Ovary (tissue), 9 donors: Measurements from ENCODE around the gene TIMM10. TPM values are rescaled to one million over a fixed set of nuclear protein-coding genes. Genes with fewer than 3 reads are reported as not detected.

Experiments used
- DNase-seq, 5 donors: peaks; one replicate each; pipeline ENCODE4 v3.0.0-alpha.2; 2019 to 2020
- H3K27ac ChIP-seq, 2 donors: fragments of 200-600 bp; one replicate each; pipeline versions ENCODE4 v1.5.1 to v1.8.0; 2019 to 2022
- H3K27me3 ChIP-seq: fragments of 200-600 bp; one replicate; pipeline ENCODE4 v1.8.0; 2022
- H3K36me3 ChIP-seq: fragments of 200-600 bp; sonication (generic); one replicate; pipeline ENCODE4 v1.5.1; 2019
- H3K4me1 ChIP-seq: one replicate; pipeline ENCODE4 v1.8.1; 2013; ENCODE audit warnings: mild to moderate bottlenecking, moderate library complexity; ENCODE audit not compliant: insufficient read depth
- H3K4me3 ChIP-seq: fragments of 200-600 bp; sonication (generic); one replicate; pipeline ENCODE4 v1.5.1; 2017
- H3K9me3 ChIP-seq, 2 donors: fragments of 200-600 bp in 1 of 2; sonication (generic) in 1 of 2; one replicate each; pipeline versions ENCODE4 v1.5.1 to v1.8.1; 2013 to 2019; ENCODE audit warnings: mild to moderate bottlenecking in 1 of 2, moderate library complexity in 1 of 2
- EP300 ChIP-seq: sonication (generic); formaldehyde crosslinking; IDR thresholded peaks from one replicate; pipeline ENCODE4 v1.6.1; 2017; ENCODE audit warnings: antibody characterized with exemption
- POLR2A ChIP-seq: fragments of 450-650 bp; IDR thresholded peaks from one replicate; pipeline ENCODE4 v1.6.1; 2017; ENCODE audit warnings: antibody characterized with exemption, mild to moderate bottlenecking, moderate library complexity
- WGBS, 3 donors: extraction: QIAGEN DNeasy Blood & Tissue Kit in 1 of 3; methylation state at CpG; one replicate each; pipeline versions ENCODE4 v1.1.5 to v1.1.7; 2013 to 2017; 5-methylcytosine and 5-hydroxymethylcytosine counted together
- intact Hi-C, 4 donors: fragments of 100-400 bp; cut with DNase I; formaldehyde crosslinking; loops; one replicate each; pipeline versions ENCODE4 v1.11.0 to v1.15.1; 2022 to 2023
- polyA plus RNA-seq, 2 donors: library from polyadenylated mRNA; stranded (reverse); fragments of 200-250 nt in 1 of 2; fragments of 350-450 nt in 1 of 2; fragmentation: Illumina TruSeq in 1 of 2; extraction: RNeasy Lipid Tissue Mini Kit (QIAGEN cat#74804) in 1 of 2; gene quantifications; one replicate each; pipeline ENCODE4 v1.2.3, GENCODE V29; 2013 to 2014
- total RNA-seq, 7 donors: library from RNA; depleted of rRNA in 2 of 7; stranded (reverse); fragments of >200 nt in 2 of 7; fragmentation: NEBNext Ultra II Directional in 3 of 7; extraction: Animal tissue kit (Norgen Biotek cat#: 25700) in 3 of 7; gene quantifications; one replicate each; pipeline versions ENCODE4 v1.1.0 to v1.2.4, GENCODE V29; 2016 to 2023
- TF ChIP-seq, protein P1 (sequence below), 3 donors: fragments of 450-650 bp in 2 of 3; fragments of 200-600 bp in 1 of 3; IDR thresholded peaks; one replicate each; pipeline versions ENCODE4 v1.5.1 to v1.8.0; 2016 to 2022; ENCODE audit warnings: antibody characterized with exemption in 3 of 3, mild to moderate bottlenecking in 1 of 3
- donor health status: DM: no; HTN: no; CAD: no; lungs with moderate emphysema.
- donor health status: DM: no; HTN: no; CAD: no.
- donor health status: Bipolar disorder and iron deficiency.
- donor health status: DM: yes; HTN: yes; CAD: no.
- donor health status: DM: no; HTN: no; CAD: no.
- donor health status: DM: yes; HTN: yes; CAD: no.

The TIMM10 gene
- total and polyA plus RNA-seq, 9 donors: 23.4 to 42.0 (median 36.6) TPM

DNA sequence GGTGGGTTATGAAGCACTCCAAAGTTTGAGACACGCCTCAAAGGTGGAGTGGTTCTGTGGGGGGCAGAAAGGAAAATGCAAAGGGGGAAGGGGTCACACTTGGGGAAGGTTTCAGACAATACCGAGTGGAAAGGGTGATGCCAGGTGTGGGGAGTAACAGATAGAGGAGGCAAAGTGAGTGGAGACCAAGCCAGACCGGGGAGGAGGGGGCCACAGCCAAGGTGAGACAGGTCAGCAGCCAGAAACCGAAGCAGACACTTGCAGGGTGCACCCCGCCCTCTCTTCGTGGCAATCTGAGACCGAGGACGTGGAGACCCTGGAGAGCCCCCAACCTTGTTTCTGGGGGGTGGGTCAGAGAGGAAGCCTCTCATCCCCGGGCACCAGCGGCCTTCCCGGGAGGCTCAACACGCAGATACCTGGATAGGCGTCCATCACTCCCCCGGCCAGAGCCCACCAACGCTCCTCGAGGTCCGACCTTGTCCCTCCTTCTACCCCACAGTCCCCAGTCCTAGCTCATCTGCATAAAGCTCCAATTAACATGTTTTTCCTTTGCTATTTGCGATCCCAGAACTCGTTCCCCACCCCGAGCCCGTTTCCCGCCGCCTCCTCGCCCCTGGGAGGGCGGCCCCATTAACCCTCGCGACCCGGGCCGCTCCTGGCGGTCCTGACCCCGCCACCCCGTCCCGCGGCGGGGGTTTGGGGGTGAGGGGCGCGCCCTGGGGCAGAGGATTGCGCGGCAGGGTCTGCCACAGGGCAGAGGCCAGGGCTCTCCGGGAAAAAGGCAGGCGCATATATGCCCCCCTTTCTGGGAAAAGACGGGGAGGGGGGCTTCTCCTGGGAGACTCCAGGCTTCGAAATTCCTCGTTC, 48.4 kb downstream of the TIMM10 start:
- Histone ChIP-seq H3K36me3 (no peaks in the 10 kb centered on the region), H3K9me3 (no peaks in the 10 kb centered on the region), H3K27me3 (no peaks in the 10 kb centered on the region), H3K27ac (no peak overlapping the region), H3K4me1 (peaks cover 5% of the 10 kb centered on the region), H3K4me3 (no peak overlapping the region)
- WGBS, 3 donors: 16 to 22% (median 21%) methylated on average over 41 to 44 of the region's 44 CpGs
- DNase-seq: no peak
- TF ChIP-seq EP300 (no peak), POLR2A (no peak)
- TF ChIP-seq, protein P1, sequence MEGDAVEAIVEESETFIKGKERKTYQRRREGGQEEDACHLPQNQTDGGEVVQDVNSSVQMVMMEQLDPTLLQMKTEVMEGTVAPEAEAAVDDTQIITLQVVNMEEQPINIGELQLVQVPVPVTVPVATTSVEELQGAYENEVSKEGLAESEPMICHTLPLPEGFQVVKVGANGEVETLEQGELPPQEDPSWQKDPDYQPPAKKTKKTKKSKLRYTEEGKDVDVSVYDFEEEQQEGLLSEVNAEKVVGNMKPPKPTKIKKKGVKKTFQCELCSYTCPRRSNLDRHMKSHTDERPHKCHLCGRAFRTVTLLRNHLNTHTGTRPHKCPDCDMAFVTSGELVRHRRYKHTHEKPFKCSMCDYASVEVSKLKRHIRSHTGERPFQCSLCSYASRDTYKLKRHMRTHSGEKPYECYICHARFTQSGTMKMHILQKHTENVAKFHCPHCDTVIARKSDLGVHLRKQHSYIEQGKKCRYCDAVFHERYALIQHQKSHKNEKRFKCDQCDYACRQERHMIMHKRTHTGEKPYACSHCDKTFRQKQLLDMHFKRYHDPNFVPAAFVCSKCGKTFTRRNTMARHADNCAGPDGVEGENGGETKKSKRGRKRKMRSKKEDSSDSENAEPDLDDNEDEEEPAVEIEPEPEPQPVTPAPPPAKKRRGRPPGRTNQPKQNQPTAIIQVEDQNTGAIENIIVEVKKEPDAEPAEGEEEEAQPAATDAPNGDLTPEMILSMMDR (IDR thresholded peaks at IDR 0.05): no peak
- intact Hi-C loops: no loop called here

DNA sequence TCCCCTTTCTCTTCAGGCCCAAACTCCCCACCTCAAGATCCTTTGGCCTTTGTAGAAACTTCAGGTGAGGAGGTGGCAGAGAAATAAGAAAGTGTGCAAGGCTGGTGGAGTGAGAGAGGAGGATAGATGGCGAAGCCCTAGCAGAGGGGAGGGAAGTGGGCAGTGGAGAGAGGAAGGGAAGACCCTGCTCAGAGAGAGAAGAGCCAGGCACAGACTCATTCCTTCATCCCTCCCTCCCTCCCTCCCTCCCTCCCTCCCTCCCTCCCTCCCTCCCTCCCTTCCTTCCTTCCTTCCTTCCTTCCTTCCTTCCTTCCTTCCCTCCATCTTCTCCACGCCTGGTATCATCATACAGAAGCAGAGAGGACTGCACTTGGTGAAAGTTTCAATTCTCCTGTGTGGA, 49.2 kb downstream of the TIMM10 start:
- H3K4me1 ChIP-seq: peaks cover 5% of the 10 kb centered on the region
- H3K27me3 ChIP-seq: no peaks in the 10 kb centered on the region
- no peak for DNase-seq
- WGBS, 3 donors: 46 to 92% (median 71%) methylated on average over 2 of the region's 2 CpGs
- no peak overlapping the region for H3K4me3 ChIP-seq
- H3K27ac ChIP-seq: no peak overlapping the region
- no peaks in the 10 kb centered on the region for H3K9me3 ChIP-seq
- intact Hi-C loops: no loop called here
- TF ChIP-seq POLR2A (no peak), EP300 (no peak)
- TF ChIP-seq, protein P1 (IDR thresholded peaks at IDR 0.05): no peak
- H3K36me3 ChIP-seq: no peaks in the 10 kb centered on the region

DNA sequence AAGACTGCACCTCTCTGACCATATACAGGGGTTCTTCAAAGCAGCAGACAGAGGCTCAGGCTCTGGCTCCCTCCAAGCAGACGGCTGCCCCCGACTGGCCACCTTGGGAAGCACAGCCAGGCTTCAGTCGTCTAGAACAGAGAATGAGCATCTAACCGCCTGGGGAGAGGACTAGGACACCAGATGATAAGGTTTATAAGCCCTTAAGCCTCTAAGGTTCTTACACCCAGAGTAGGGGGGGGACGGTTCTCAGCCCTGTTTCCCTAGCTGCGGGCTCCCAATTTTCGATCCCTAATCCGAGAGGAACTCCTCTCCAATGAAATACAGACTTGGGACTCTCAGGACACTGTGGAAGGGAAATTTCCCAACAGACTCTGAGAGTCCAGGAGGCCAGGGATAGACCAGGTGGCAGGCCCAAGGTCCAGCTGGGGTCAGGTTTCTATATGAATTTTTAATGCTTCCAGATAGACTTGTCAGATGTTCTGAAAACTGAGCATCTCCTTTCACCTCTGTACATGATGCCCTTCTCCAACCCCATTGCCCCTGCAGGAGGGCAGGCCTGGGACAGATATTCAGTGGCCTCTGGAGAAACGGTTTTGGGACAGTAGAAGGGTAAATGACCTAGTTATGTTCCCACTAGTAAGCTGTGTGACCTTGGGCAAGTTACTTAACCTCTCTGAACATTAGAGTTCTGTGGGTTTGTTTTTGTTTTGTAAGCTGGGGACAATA, 50.0 kb downstream of the TIMM10 start:
- Histone ChIP-seq H3K27ac (no peak overlapping the region), H3K27me3 (no peaks in the 10 kb centered on the region), H3K4me1 (peaks cover 10% of the 10 kb centered on the region), H3K9me3 (no peaks in the 10 kb centered on the region), H3K36me3 (no peaks in the 10 kb centered on the region), H3K4me3 (no peak overlapping the region)
- peak in 4 of 5 donors; percentile 61 to 70 (median 66) for DNase-seq
- no peak for TF ChIP-seq EP300
- TF ChIP-seq POLR2A: no peak
- TF ChIP-seq, protein P1 (IDR thresholded peaks at IDR 0.05): peak; percentile 26 to 36 (median 29)
- 35 to 42% (median 37%) methylated on average over 9 of the region's 9 CpGs for WGBS, 3 donors
- intact Hi-C loops: no loop called here

DNA sequence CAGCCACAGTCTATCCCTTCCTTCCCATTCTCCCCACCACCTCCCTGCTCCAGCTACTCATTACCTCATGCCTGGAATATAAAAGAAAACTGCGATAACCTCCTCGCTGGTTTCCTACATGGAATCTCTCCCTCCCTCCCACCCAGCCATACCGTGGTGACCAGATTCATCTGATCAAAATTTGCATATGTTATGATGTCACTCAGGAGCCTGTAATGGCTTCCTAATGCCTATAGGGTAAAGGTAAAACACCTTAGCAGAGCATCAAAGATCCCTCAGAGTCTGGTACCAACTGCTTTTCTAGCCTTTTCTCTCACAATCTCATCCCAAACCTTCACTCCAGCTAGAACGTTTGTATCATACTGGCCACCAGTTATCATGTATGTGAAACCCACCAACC, 50.6 kb downstream of the TIMM10 start:
- Histone ChIP-seq H3K27me3 (no peaks in the 10 kb centered on the region), H3K4me3 (no peak overlapping the region), H3K36me3 (no peaks in the 10 kb centered on the region), H3K9me3 (no peaks in the 10 kb centered on the region), H3K27ac (no peak overlapping the region), H3K4me1 (peaks cover 10% of the 10 kb centered on the region)
- TF ChIP-seq POLR2A: no peak
- TF ChIP-seq EP300: no peak
- TF ChIP-seq, protein P1 (IDR thresholded peaks at IDR 0.05): no peak
- 12 to 22% (median 18%) methylated on average over 4 of the region's 4 CpGs for WGBS, 3 donors
- no peak for DNase-seq
- intact Hi-C loops: no loop called here
